DND-41 (cell line): ENCODE data around the gene SRSF5.

Experiments used
- ATAC-seq: fragments of 200-7000 bp; cut with Tn5 transposase; 3 replicates; pipeline ENCODE4 v1.9.1; 2021; ENCODE audit warnings: low read depth; ENCODE audit not compliant: insufficient read depth
- DNase-seq: peaks from one replicate; pipeline ENCODE4 v3.0.0-alpha.2; 2020
- H2AFZ ChIP-seq: 2 replicates; pipeline ENCODE4 v1.6.0; 2012; ENCODE audit warnings: low read depth, low read length
- H3K27ac ChIP-seq: 2 replicates; pipeline ENCODE4 v1.5.1; 2012; ENCODE audit warnings: low read length, inconsistent platforms
- H3K27me3 ChIP-seq: fragments of 200-600 bp; sonication (generic); 2 replicates; pipeline ENCODE4 v1.6.0; 2012; ENCODE audit warnings: low read length, mild to moderate bottlenecking, inconsistent platforms; ENCODE audit not compliant: insufficient read depth, poor library complexity
- H3K36me3 ChIP-seq: 2 replicates; pipeline ENCODE4 v1.5.1; 2012; ENCODE audit warnings: low read length, inconsistent platforms; ENCODE audit not compliant: insufficient read depth
- H3K4me1 ChIP-seq: 2 replicates; pipeline ENCODE4 v1.5.1; 2012; ENCODE audit warnings: mild to moderate bottlenecking, low read length; ENCODE audit not compliant: insufficient read depth
- H3K4me2 ChIP-seq: 2 replicates; pipeline ENCODE4 v1.6.0; 2012; ENCODE audit warnings: mild to moderate bottlenecking, moderate library complexity, low read length, inconsistent platforms; ENCODE audit not compliant: insufficient read depth
- H3K4me3 ChIP-seq, 2 experiments: fragments of 200-600 bp in 1 of 2; shearing (Covaris generic) in 1 of 2; 2 replicates each; pipeline ENCODE4 v1.5.1; 2012 to 2016; ENCODE audit warnings: inconsistent platforms in 2 of 2, low read length in 2 of 2, mild to moderate bottlenecking in 2 of 2, low read depth in 1 of 2, moderate library complexity in 1 of 2
- H3K79me2 ChIP-seq: 2 replicates; pipeline ENCODE4 v1.6.0; 2012; ENCODE audit warnings: low read length, inconsistent platforms; ENCODE audit not compliant: insufficient read depth
- H3K9ac ChIP-seq: 2 replicates; pipeline ENCODE4 v1.6.0; 2012; ENCODE audit warnings: low read depth, mild to moderate bottlenecking, inconsistent platforms, low read length, moderate library complexity
- H3K9me3 ChIP-seq: 2 replicates; pipeline ENCODE4 v1.5.1; 2012; ENCODE audit warnings: low read length, moderate library complexity, mild to moderate bottlenecking, inconsistent platforms; ENCODE audit not compliant: insufficient read depth, severe bottlenecking
- H4K20me1 ChIP-seq: 2 replicates; pipeline ENCODE4 v1.6.0; 2012; ENCODE audit warnings: low read length; ENCODE audit not compliant: insufficient read depth
- CTCF ChIP-seq: IDR thresholded peaks from 2 replicates; pipeline ENCODE4 v1.5.1; 2012; ENCODE audit warnings: borderline replicate concordance, low read length, moderate library complexity, mild to moderate bottlenecking; ENCODE audit not compliant: poor library complexity, severe bottlenecking; ENCODE audit errors: extremely low read depth
- EZH2 ChIP-seq: IDR thresholded peaks from 3 replicates; pipeline ENCODE4 v1.6.1; 2012; ENCODE audit warnings: borderline replicate concordance, low read depth, mild to moderate bottlenecking, moderate library complexity, low read length, inconsistent platforms; ENCODE audit not compliant: severe bottlenecking

Gene SRSF5

DNA sequence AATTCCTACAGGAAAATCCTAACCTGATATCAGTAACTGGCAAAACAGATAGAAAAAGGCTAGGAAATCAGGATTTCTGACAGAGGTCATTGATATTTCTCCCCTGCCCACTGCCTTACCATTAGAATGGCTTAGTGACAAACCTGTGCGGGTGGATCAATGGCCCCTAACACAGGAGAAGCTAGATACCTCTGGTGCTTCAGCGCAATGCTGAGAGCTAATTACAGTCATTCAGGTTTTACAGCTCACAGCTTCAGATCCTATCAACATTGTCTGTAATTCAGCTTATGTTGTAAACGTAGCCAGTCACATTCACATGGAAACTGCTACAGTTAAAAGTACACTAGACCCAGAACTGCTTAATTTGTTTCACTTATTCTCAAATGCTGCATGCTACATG is 47.5 kb downstream of the SRSF5 start:
- H3K4me2 ChIP-seq = no peak overlapping the region
- H3K27me3 ChIP-seq = peaks cover 17% of the 10 kb centered on the region
- no peak overlapping the region for H3K27ac ChIP-seq
- H3K4me1 ChIP-seq = no peaks in the 10 kb centered on the region
- H3K9ac ChIP-seq = no peak overlapping the region
- H3K4me3 ChIP-seq = no peak overlapping the region
- H2AFZ ChIP-seq = no peak overlapping the region
- DNase-seq = no peak
- H3K79me2 ChIP-seq = no peaks in the 10 kb centered on the region
- H4K20me1 ChIP-seq = no peaks in the 10 kb centered on the region
- H3K9me3 ChIP-seq = no peaks in the 10 kb centered on the region
- H3K36me3 ChIP-seq = no peaks in the 10 kb centered on the region
- no peak for TF ChIP-seq EZH2
- TF ChIP-seq CTCF = no peak
- ATAC-seq = no peak

GRCh38 chr14:69815556-69815955 is 48.6 kb downstream of the SRSF5 start:
- Histone ChIP-seq H3K27me3 (peaks cover 23% of the 10 kb centered on the region), H3K4me1 (no peaks in the 10 kb centered on the region), H3K4me2 (no peak overlapping the region), H3K9ac (no peak overlapping the region), H3K79me2 (no peaks in the 10 kb centered on the region), H3K4me3 (no peak overlapping the region), H2AFZ (no peak overlapping the region), H3K9me3 (no peaks in the 10 kb centered on the region), H3K36me3 (no peaks in the 10 kb centered on the region), H3K27ac (no peak overlapping the region), H4K20me1 (no peaks in the 10 kb centered on the region)
- no peak for ATAC-seq
- TF ChIP-seq EZH2 (no peak), CTCF (no peak)
- no peak for DNase-seq

DNA sequence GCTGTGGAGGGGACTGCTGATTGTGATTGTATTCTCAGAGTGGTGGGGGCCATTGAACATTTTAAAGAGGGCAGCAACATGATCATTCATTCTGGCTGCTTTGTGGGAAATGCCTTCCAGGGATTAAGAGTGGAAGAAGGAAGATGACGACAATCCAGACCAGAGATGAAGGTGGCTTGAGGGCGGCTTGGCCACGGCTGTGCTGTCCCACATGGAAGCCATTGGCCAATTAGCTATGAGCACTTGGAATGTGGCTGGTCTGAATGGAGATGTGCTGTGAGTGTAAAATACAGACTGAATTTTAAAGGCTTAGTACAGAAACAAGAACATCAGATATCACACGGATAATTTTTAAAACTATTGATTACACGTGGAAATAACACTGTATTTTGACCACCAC is 49.3 kb downstream of the SRSF5 start:
- DNase-seq (no peak), ATAC-seq (no peak)
- no peak overlapping the region for H2AFZ ChIP-seq
- H3K27me3 ChIP-seq = peaks cover 23% of the 10 kb centered on the region
- H3K9ac ChIP-seq = no peak overlapping the region
- no peaks in the 10 kb centered on the region for H3K4me1 ChIP-seq
- H3K9me3 ChIP-seq = no peaks in the 10 kb centered on the region
- H3K4me3 ChIP-seq = no peak overlapping the region
- H4K20me1 ChIP-seq = no peaks in the 10 kb centered on the region
- H3K36me3 ChIP-seq = no peaks in the 10 kb centered on the region
- no peak overlapping the region for H3K27ac ChIP-seq
- H3K4me2 ChIP-seq = no peak overlapping the region
- no peaks in the 10 kb centered on the region for H3K79me2 ChIP-seq
- TF ChIP-seq EZH2 (no peak), CTCF (no peak)

- ATAC-seq (peak; percentile 94), DNase-seq (peak; percentile 68)
- no peak overlapping the region for H2AFZ ChIP-seq
- no peaks in the 10 kb centered on the region for H3K4me1 ChIP-seq
- no peak for TF ChIP-seq EZH2
- TF ChIP-seq CTCF = peak; percentile 94
- H3K4me3 ChIP-seq = no peak overlapping the region
- H3K27ac ChIP-seq = no peak overlapping the region
- no peaks in the 10 kb centered on the region for H4K20me1 ChIP-seq
- H3K9ac ChIP-seq = no peak overlapping the region
- no peak overlapping the region for H3K4me2 ChIP-seq
- peaks cover 16% of the 10 kb centered on the region for H3K27me3 ChIP-seq
- H3K36me3 ChIP-seq = no peaks in the 10 kb centered on the region
- H3K9me3 ChIP-seq = no peaks in the 10 kb centered on the region
- H3K79me2 ChIP-seq = no peaks in the 10 kb centered on the region
Measured at GRCh38 chr14:69818758-69819191, 51.8 kb downstream of the SRSF5 start.
